ENCODE results near the gene ZNF750. TPM values are rescaled to one million over a fixed set of nuclear protein-coding genes. Genes with fewer than 3 reads are reported as not detected.

Gene ZNF750
- total and polyA plus RNA-seq, 2 experiments from 2014 or later: 0.13 to 0.17 TPM

- TF ChIP-seq ZNF462 (CRISPR knock-in tag; IDR thresholded peaks at IDR 0.05) (no peak), ETS1 (IDR thresholded peaks at IDR 0.05) (no peak), JUNB (IDR thresholded peaks at IDR 0.05; ENCODE audit: unreplicated experiment) (no peak), STAT1 (IDR thresholded peaks at IDR 0.05; ENCODE audit: unreplicated experiment) (no peak)
These were observed 4.3 kb upstream of the ZNF750 start (continued) for GRCh38 chr17:82843904-82844680.

GRCh38 chr17:82841921-82842596 is 2.2 kb upstream of the ZNF750 start:
- no peak overlapping the region for H3K27ac ChIP-seq (ENCODE audit: low read depth)
- ATAC-seq: no peak
- Mint-ChIP-seq H3K36me3 (ENCODE audit: low read depth) (no peaks in the 10 kb centered on the region; the same call in 2 of the 3 replicates), H3K4me1 (peaks cover 40% of the 10 kb centered on the region), H3K9me3 (no peaks in the 10 kb centered on the region; the same call in 2 of the 3 replicates), H3K27ac (peak overlapping the region; percentile 62), H3K4me3 (no peak overlapping the region), H3K27me3 (ENCODE audit: insufficient read depth, low read depth, poor library complexity) (peaks cover 15% of the 10 kb centered on the region)
- H3K79me2 ChIP-seq (replicated peaks; ENCODE audit: insufficient read depth): peaks cover 9% of the 10 kb centered on the region
- H3K9me2 ChIP-seq (ENCODE audit: insufficient read depth): no peaks in the 10 kb centered on the region
- no peak overlapping the region for H3K4me3 ChIP-seq
- H3F3A ChIP-seq (replicated peaks; ENCODE audit: low read depth): 0 out of 2 replicates have a peak, but pooled peaks cover 6% of the 10 kb centered on the region
- no peak overlapping the region for H3K4me2 ChIP-seq
- DNase-seq (ENCODE audit: low spot score): no peak
- no peaks in the 10 kb centered on the region for H3K36me3 ChIP-seq (ENCODE audit: insufficient read depth)
- peaks cover 14% of the 10 kb centered on the region for H3K4me1 ChIP-seq (ENCODE audit: insufficient read depth)
- no peak overlapping the region for H2AFZ ChIP-seq
- peaks cover 3% of the 10 kb centered on the region for H4K20me1 ChIP-seq (replicated peaks; ENCODE audit: insufficient read depth)
- H3K27me3 ChIP-seq (ENCODE audit: insufficient read depth): no peaks in the 10 kb centered on the region
- TF ChIP-seq POLR2AphosphoS5 (IDR thresholded peaks at IDR 0.05; ENCODE audit: low read depth) (no peak), STAT1 (IDR thresholded peaks at IDR 0.05; ENCODE audit: unreplicated experiment) (no peak), REST (IDR thresholded peaks at IDR 0.05; ENCODE audit: unreplicated experiment) (no peak), EZH2phosphoT487 (IDR thresholded peaks at IDR 0.05; ENCODE audit: unreplicated experiment) (no peak), CTCF (conservative IDR thresholded peaks at IDR 0.05; ENCODE audit: low read depth in 2 of 2) (no peak), ETS1 (IDR thresholded peaks at IDR 0.05) (no peak)

Measured in GM23338 (cell line).